Psoas muscle (tissue), 8 donors: ENCODE data around the gene SPACDR. TPM values are rescaled to one million over a fixed set of nuclear protein-coding genes. Genes with fewer than 3 reads are reported as not detected.

Experiments used
- ATAC-seq, 4 donors: fragments of 200-7000 bp; cut with Tn5 transposase; one replicate each; pipeline ENCODE4 v1.9.1; 2020; ENCODE audit warnings: moderate library complexity in 3 of 4, mild to moderate bottlenecking in 2 of 4
- DNase-seq, 2 donors: peaks; one replicate each; pipeline ENCODE4 v3.0.0-alpha.2; 2020
- H3K27ac ChIP-seq: fragments of 200-600 bp; one replicate; pipeline ENCODE4 v1.8.0; 2022
- H3K27me3 ChIP-seq, 3 donors: fragments of 200-600 bp in 1 of 3; one replicate each; pipeline versions ENCODE4 v1.6.1 to v1.8.0; 2013 to 2022; ENCODE audit warnings: low read length in 2 of 3, mild to moderate bottlenecking in 2 of 3, moderate library complexity in 1 of 3; ENCODE audit not compliant: insufficient read depth in 3 of 3
- H3K36me3 ChIP-seq, 2 donors: fragments of 200-600 bp in 1 of 2; one replicate each; pipeline versions ENCODE4 v1.6.1 to v1.8.0; 2013 to 2022; ENCODE audit warnings: low read depth in 1 of 2, mild to moderate bottlenecking in 1 of 2, moderate library complexity in 1 of 2; ENCODE audit not compliant: insufficient read depth in 1 of 2
- H3K4me1 ChIP-seq: fragments of 200-600 bp; one replicate; pipeline ENCODE4 v1.8.0; 2022
- H3K4me3 ChIP-seq: fragments of 200-600 bp; one replicate; pipeline ENCODE4 v1.8.0; 2022; ENCODE audit warnings: mild to moderate bottlenecking
- H3K9me3 ChIP-seq: fragments of 200-600 bp; one replicate; pipeline ENCODE4 v1.8.0; 2022
- WGBS, 3 donors: extraction: QIAGEN DNeasy Blood & Tissue Kit; methylation state at CpG; one replicate each; pipeline versions ENCODE4 v1.1.6 to v1.1.7; 2013; 5-methylcytosine and 5-hydroxymethylcytosine counted together
- intact Hi-C, 2 donors: fragments of 100-400 bp; cut with DNase I; formaldehyde crosslinking; loops; one replicate each; pipeline versions ENCODE4 v1.11.0 to v1.14.2; 2022
- polyA plus RNA-seq, 3 donors: library from polyadenylated mRNA; stranded (reverse); fragments of 200-250 nt; gene quantifications; one replicate each; pipeline ENCODE4 v1.2.3, GENCODE V29; 2013
- total RNA-seq, 4 donors: library from RNA; stranded (reverse); fragmentation: NEBNext Ultra II Directional in 2 of 4; extraction: Animal tissue kit (Norgen Biotek cat#: 25700) in 2 of 4; gene quantifications; one replicate each; pipeline versions ENCODE4 v1.2.1 to v1.2.4, GENCODE V29; 2021 to 2023
- TF ChIP-seq, protein P1 (sequence below): fragments of 200-600 bp; IDR thresholded peaks from one replicate; pipeline ENCODE4 v1.8.0; 2022; ENCODE audit warnings: antibody characterized with exemption
- donor health status: healthy with polysubstance abuse.
- donor health status: DM: no; HTN: no; CAD: no; lungs with moderate emphysema.
- donor health status: Bipolar disorder and iron deficiency.
- donor health status: healthy.
- donor health status: DM: yes; HTN: yes; CAD: no.
- donor health status: DM: no; HTN: no; CAD: no.
- donor health status: DM: no; HTN: no; CAD: no.
- donor health status: DM: yes; HTN: yes; CAD: no.

SPACDR gene
- total and polyA plus RNA-seq, 7 donors = 0.17 to 0.25 TPM; not detected in 5

DNA sequence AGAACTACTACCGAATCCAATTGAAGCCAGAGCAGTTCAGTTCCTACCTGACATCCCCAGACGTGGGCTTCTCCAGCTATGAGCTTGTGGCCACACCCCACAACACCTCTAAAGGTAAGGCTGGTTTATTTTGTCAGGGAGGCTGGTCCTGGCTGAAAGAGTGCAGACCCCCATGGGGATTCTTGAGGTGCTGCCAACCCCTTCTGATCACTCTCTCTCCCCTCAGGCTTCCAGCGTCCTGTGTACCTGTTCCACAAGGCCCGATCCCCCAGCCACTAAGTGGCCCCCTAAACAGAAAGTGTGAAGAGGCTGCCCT lies 30.8 kb downstream of the SPACDR start:
- no peak overlapping the region for H3K27ac ChIP-seq
- TF ChIP-seq, protein P1, sequence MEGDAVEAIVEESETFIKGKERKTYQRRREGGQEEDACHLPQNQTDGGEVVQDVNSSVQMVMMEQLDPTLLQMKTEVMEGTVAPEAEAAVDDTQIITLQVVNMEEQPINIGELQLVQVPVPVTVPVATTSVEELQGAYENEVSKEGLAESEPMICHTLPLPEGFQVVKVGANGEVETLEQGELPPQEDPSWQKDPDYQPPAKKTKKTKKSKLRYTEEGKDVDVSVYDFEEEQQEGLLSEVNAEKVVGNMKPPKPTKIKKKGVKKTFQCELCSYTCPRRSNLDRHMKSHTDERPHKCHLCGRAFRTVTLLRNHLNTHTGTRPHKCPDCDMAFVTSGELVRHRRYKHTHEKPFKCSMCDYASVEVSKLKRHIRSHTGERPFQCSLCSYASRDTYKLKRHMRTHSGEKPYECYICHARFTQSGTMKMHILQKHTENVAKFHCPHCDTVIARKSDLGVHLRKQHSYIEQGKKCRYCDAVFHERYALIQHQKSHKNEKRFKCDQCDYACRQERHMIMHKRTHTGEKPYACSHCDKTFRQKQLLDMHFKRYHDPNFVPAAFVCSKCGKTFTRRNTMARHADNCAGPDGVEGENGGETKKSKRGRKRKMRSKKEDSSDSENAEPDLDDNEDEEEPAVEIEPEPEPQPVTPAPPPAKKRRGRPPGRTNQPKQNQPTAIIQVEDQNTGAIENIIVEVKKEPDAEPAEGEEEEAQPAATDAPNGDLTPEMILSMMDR = no peak
- peaks cover 0 to 35% of the 10 kb centered on the region in 2 donors for H3K36me3 ChIP-seq
- no peaks in the 10 kb centered on the region for H3K9me3 ChIP-seq
- intact Hi-C loops = no loop called here
- 56 to 73% (median 63%) methylated on average over 4 of the region's 4 CpGs for WGBS, 3 donors
- H3K4me1 ChIP-seq = peaks cover 27% of the 10 kb centered on the region
- ATAC-seq (no peak), DNase-seq (no peak)
- no peaks in the 10 kb centered on the region for H3K27me3 ChIP-seq
- H3K4me3 ChIP-seq = no peak overlapping the region

GRCh38 chr7:100432621-100433275 lies 31.3 kb downstream of the SPACDR start:
- Histone ChIP-seq H3K4me1 (peaks cover 31% of the 10 kb centered on the region), H3K4me3 (no peak overlapping the region), H3K9me3 (no peaks in the 10 kb centered on the region), H3K27me3 (no peaks in the 10 kb centered on the region), H3K36me3 (peaks cover 0 to 35% of the 10 kb centered on the region in 2 donors), H3K27ac (no peak overlapping the region)
- WGBS, 3 donors = 75 to 81% (median 78%) methylated on average over 21 of the region's 21 CpGs
- TF ChIP-seq, protein P1 = no peak
- no peak for ATAC-seq
- intact Hi-C loops = no loop called here
- DNase-seq = no peak

DNA sequence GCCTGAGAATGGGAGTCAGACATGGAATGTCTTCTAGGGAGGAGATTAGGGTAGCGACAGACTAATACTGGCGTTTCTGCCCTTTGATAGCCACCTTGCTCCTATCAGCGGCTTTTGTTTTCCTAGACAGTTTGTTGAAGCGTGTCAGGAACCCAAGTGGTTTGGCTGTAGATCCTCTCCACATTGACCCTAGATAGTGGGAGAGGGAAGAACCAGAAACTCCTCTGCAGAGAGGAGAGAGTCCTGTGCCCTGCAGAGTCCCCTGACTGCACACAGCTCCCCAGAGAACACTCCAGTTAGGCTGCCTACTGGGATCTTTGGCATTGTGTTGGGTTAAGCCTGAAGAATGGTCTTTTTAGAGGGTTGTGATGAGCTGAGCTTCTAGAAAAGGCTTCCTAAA lies 32.0 kb downstream of the SPACDR start:
- peaks cover 33% of the 10 kb centered on the region for H3K4me1 ChIP-seq
- intact Hi-C loops = no loop called here
- H3K4me3 ChIP-seq = peak overlapping the region; percentile 97
- ATAC-seq (no peak), DNase-seq (no peak)
- peak overlapping the region; percentile 46 for H3K27ac ChIP-seq
- H3K27me3 ChIP-seq = no peaks in the 10 kb centered on the region
- 81 to 90% (median 85%) methylated on average over 4 of the region's 4 CpGs for WGBS, 3 donors
- H3K36me3 ChIP-seq = peaks cover 0 to 35% of the 10 kb centered on the region in 2 donors
- TF ChIP-seq, protein P1 = no peak
- no peaks in the 10 kb centered on the region for H3K9me3 ChIP-seq

- Histone ChIP-seq H3K27ac (peak overlapping the region; percentile 46), H3K36me3 (peaks cover 0 to 35% of the 10 kb centered on the region in 2 donors), H3K9me3 (no peaks in the 10 kb centered on the region), H3K4me1 (peaks cover 33% of the 10 kb centered on the region), H3K4me3 (peak overlapping the region; percentile 97), H3K27me3 (no peaks in the 10 kb centered on the region)
- ATAC-seq (no peak), DNase-seq (no peak)
- 83 to 84% (median 83%) methylated on average over 23 of the region's 23 CpGs for WGBS, 3 donors
- TF ChIP-seq, protein P1 = no peak
- intact Hi-C loops = no loop called here
Observed at GRCh38 chr7:100431286-100431735, 32.7 kb downstream of the SPACDR start.
